Measurements from ENCODE around the gene FAM83G.

The FAM83G gene

DNA sequence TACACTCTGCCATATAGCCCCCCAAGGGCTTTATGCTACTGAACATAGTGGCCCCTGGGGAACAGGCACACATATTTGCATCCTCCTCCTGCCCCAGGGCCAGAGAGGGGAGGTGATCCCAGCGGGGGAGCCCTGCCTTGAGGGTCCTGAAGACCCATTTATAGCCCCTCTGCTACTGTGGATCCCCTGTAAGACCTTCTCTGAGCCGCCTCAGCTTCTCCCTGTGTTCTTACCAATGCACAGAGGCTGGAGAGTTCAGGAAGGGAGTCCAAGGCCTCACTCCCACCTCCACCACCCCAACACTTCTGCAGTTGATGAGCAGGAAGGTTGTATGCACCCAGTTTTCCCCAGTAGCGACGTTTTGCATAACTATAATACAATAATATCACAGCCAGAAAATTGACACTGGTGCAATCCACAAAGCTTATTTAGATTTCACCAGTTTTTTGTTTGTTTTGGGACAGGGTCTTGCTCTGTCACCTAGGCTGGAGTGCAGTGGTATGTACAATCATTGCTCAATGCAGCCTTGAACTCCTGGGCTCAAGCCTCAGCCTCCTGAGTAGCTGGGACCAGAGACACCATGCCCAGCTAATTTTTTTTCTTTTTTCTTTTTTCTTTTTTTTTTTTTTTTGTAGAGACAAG is 1.3 kb upstream of the FAM83G start:
- DNase-seq (ENCODE audit: low read depth): no peak

- no peak for DNase-seq (ENCODE audit: low read depth)
Observed at GRCh38 chr17:19005137-19005773, 691 bp upstream of the FAM83G start.

- DNase-seq (ENCODE audit: low read depth): no peak
Observed at GRCh38 chr17:19003543-19004420, 782 bp downstream of the FAM83G start.

DNA sequence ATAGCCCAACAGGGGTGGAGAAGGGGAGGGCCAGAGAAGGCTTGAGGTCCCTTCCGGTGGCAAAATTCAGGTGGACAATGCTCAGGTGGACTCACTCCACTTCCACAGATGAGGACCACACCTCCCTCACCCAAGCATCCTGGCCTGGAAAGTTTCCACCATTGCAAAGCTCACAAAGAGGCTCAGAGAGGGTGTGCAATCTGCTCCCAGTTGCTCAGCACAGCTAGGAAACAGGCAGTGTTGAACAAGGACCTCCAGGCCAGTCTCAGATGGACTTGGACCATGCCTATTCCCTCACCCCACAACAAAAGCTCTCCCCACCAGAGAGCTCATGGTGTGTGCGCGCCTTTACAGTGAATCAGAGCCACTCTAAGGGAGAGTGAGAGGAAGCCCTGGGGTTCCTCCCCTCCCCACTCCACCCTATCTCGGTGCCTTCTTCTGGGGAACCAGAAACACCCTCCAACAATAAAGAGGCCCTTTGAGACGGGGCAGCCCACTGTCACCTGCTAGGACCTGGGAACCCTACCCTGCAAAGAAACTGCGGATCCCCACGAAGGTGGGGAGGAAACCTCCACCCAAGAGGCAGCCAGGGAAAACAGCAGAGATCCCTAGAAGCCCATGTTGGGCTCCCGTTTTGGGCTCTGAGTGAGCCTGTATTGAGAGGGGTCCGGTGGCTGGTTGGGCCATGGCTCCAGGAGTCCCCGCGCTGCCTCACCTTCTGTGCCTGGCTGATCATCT is 1.6 kb downstream of the FAM83G start:
- DNase-seq (ENCODE audit: low read depth): no peak

- DNase-seq (ENCODE audit: low read depth): no peak
Observed at GRCh38 chr17:19001907-19002590, 2.5 kb downstream of the FAM83G start.

GRCh38 chr17:19000531-19001325 is 3.8 kb downstream of the FAM83G start:
- no peak for DNase-seq (ENCODE audit: low read depth)

DNA sequence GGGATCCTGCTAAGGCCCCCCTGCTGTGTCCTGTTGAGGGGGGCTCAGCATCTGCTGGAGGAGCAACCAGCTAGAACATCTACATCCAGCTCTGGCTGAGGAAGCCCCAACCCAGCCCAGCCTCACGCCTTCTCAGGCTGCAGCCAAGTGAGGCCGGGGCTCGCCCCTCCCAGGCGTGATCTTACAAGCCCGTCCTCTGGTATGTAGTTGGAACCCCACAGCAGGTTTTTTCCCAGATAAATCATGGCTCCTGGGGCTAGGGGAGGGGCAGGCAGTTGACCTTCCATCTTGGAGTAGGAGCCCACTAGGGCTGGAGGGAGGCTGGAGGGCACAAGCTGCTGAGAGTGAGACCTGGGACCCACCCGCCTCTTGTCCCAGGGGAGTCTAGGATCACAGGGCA is 4.7 kb downstream of the FAM83G start:
- no peak for DNase-seq (ENCODE audit: low read depth)

GRCh38 chr17:18999394-18999793 is 5.2 kb downstream of the FAM83G start:
- DNase-seq (ENCODE audit: low read depth): no peak

DNA sequence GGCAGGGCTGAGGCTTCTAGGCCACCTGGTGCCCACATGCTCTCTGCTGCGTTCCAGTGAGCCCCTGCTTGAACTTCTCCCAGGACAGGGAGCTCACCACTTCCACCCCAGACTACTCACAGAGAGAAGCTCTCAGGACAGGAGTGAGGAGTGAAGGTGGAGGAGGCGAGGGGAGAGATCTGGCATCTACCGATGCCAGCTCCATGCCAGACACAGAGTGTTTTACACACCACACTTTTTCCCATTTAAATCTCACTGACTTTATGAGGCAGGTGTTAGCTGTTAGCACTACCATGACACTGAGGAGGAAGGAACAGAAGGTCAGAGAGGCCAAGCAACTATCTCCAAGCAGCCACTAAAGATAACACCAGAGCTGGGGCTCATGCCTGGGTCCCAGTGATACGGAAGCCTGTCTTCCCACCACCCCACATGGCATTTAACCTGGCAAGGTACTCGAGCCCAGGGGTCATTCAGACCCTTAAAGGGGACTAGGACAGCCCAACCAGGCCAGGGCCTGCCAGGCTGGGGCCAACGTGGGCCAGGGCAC is 6.8 kb downstream of the FAM83G start:
- no peak for DNase-seq (ENCODE audit: low read depth)

GRCh38 chr17:18996458-18996857 is 8.1 kb downstream of the FAM83G start:
- DNase-seq (ENCODE audit: low read depth): no peak

DNA sequence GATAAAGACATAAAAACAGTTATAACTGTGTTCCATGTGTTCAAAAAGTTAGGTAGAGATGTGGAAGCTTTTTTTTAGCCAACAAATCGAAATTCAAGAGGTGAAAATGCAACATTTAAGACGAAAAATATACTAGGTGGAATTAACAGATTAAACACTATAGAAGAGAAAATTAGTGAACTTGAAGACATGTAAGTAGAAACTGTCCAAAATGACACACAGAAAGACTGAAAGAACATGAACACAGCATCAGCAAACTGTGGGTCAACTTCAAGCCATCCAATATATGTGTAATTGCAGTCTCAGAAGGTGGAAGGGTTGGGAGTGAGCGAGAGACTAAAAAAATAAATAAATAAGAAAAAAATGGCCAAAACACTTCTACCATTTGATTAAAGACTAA is 9.3 kb downstream of the FAM83G start:
- DNase-seq (ENCODE audit: low read depth): no peak

- no peak for DNase-seq (ENCODE audit: low read depth)
Observed at GRCh38 chr17:18994631-18995030, 9.9 kb downstream of the FAM83G start.

GRCh38 chr17:18993905-18994526 is 10.5 kb downstream of the FAM83G start:
- DNase-seq (ENCODE audit: low read depth): no peak

DNA sequence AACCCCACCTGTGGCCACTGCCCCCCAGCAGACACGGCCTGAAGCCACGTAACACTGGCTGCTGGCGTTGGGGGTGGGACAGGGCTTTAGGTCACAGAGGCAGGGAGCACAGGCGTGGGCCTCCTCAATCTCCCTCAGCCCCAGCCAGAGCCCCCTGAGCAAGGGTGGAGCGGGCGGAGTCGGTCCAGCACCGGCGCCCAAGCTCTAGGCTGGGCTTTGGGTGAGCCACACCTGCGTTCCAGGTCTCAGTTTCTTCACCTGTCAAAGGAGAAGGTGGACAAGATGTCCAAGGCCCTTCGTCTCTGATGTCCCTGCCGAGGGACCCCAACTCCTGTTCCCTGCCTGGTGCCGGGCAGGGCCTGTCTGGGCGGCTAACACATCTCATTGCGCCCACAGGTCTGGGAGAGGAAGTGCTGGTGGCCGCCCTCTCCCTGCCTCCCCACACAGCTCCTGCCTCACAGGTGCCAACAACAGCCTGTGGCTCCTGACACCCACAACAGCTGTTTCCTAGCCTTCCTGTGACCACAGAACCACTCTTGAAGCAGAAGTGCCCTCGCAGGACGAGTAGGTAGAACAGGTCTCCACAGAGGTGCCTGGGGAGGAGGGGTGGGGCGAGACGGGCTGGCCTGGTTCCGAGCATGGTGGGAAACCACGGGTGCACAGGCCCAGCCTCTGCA is 12.0 kb downstream of the FAM83G start:
- no peak for DNase-seq (ENCODE audit: low read depth)

DNA sequence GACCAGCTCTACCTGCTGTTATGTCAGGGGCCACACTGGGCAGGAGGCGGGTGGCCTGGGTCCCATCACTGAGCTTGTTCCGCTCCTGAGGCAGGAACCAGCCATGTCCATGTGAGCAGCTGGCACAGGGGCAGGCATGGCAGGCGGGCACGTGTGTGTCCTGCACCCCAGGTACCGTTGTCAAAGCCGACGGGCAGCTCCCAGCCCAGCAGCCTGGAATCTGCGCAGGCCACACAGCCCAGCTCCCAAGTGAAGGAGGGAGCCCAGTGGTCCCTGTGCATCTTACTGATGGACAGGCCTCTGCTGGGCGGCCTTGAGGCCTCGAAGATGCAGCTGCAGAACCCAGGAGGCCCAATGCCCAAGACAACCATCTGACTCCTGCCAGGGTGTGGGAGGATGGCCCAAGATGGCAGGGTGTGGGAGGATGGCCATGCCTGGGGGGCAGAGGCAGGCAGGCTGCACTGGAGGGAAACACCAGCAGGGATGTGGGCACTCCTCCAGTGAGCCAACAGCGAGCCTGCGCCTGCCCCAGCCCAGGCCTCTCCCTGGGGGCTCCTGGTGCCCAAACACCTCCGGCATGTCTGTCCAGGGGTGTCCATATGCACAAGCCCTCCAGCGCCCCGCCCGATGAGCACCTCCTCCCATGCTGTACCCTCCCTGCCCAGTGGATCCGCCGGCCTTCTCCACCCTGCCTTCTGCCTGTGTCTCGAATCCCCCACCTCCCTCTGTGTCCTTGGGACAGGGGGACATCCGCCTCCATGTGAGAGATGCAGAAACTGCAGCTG is 12.8 kb downstream of the FAM83G start:
- DNase-seq (ENCODE audit: low read depth): no peak

GRCh38 chr17:18990331-18990730 is 14.2 kb downstream of the FAM83G start:
- no peak for DNase-seq (ENCODE audit: low read depth)

DNA sequence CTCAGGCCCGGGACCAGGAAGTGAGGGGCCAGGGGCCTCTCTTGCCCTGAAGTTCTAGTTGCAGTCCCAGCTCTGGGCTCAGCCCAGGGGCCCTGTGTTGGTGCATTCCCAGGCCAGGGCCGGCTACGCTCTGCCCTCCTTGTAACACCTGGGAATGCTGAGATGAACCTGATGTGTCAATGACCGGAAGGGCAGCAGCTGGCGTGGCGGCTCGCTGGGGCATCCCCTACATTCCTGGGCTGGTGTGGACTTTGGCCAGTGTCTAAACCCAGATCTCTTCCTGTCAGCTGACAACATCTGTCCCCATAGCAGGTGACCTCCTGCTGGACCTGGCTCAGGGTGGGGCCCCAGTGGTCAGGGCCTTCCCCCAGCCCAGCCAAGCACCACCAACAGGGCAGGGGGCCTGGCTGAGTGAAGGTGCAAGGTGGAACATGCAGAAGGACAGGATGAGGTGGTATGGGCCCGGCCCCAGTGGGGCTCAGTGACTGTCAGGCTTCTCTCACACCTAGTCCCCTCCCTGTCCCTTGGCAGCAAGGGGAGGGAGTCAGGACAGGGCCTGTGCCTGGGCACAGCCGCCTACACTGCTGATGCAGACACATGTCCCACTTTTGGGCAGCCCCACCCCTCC is 15.9 kb downstream of the FAM83G start:
- DNase-seq (ENCODE audit: low read depth): no peak

DNA sequence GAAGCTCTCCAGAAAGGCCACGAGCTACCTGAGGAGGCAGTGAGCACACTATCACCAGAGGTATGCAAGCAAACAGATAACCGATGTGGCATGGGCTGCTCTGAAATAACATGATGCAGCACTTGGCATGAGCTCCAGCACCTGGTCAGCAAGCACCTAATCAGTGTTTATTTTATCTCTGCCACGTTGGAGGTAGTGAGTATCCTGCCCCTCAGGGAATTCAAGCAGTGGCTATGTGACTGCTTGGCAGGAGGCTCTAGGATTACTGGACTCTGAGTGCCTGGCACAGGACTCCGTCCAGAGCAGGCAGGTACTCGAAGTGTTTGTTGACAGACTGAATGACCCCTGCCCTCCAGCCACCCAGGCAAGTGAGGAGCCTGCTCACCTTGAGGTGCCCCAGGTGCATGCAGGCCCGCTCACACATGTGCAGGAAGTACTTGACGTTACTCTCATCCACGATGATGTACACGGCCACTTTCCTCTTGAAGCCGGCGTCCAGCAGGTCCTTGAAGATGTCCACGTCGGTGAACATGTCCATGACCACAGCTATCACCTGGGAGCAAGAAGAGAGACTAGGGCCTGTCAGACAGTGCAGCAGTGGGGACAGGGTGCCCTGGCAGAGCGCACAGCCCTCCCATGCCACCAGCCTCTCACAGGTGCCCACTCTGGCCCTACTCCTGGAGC is 16.6 kb downstream of the FAM83G start:
- DNase-seq (ENCODE audit: low read depth): no peak

All from HS-27A (cell line).